Vagina (tissue), 2 donors: Measurements from ENCODE around the gene SRGAP3.

ENCODE experiments used
- POLR2A ChIP-seq, 2 donors: fragments of 450-650 bp; IDR thresholded peaks; one replicate each; pipeline ENCODE4 v1.6.1; 2017; ENCODE audit warnings: antibody characterized with exemption in 2 of 2, mild to moderate bottlenecking in 2 of 2, moderate library complexity in 2 of 2
- TF ChIP-seq, protein P1 (sequence below), 3 experiments: fragments of 450-650 bp in 2 of 3; fragments of 200-600 bp in 1 of 3; sonication (generic) in 1 of 3; IDR thresholded peaks; one replicate each; pipeline ENCODE4 v1.5.1; 2017 to 2019; ENCODE audit warnings: antibody characterized with exemption in 3 of 3, mild to moderate bottlenecking in 2 of 3, moderate library complexity in 2 of 3

DNA sequence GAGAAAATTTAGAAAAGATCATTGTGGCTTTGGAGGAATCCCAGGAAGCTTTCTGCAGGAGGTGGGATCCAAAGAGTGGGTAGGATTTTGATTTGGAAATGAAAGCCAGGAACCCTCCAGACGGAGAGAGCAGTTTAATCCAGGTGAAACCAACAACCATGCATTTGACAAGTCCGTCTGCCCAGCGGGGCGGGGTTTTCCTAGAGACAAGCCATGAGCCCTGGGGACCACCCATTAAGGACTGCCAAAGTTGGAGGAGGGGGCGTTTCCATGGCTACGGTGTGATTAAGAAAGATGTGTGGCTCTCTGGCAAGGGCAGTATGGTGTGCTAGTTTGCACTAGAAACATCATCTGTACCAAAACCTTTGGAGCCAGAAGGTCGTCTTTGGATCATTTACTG is 53.4 kb downstream of the SRGAP3 start:
- TF ChIP-seq, protein P1, sequence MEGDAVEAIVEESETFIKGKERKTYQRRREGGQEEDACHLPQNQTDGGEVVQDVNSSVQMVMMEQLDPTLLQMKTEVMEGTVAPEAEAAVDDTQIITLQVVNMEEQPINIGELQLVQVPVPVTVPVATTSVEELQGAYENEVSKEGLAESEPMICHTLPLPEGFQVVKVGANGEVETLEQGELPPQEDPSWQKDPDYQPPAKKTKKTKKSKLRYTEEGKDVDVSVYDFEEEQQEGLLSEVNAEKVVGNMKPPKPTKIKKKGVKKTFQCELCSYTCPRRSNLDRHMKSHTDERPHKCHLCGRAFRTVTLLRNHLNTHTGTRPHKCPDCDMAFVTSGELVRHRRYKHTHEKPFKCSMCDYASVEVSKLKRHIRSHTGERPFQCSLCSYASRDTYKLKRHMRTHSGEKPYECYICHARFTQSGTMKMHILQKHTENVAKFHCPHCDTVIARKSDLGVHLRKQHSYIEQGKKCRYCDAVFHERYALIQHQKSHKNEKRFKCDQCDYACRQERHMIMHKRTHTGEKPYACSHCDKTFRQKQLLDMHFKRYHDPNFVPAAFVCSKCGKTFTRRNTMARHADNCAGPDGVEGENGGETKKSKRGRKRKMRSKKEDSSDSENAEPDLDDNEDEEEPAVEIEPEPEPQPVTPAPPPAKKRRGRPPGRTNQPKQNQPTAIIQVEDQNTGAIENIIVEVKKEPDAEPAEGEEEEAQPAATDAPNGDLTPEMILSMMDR (IDR thresholded peaks at IDR 0.05): no peak
- no peak for TF ChIP-seq POLR2A (IDR thresholded peaks at IDR 0.05)
